Esophagus muscularis mucosa (tissue), 3 donors: ENCODE data around the gene SLC36A4.

Source experiments
- POLR2A ChIP-seq: fragments of 450-650 bp; IDR thresholded peaks from one replicate; pipeline ENCODE4 v1.6.1; 2017; ENCODE audit warnings: antibody characterized with exemption, moderate library complexity, mild to moderate bottlenecking, low read depth
- TF ChIP-seq, protein P1 (sequence below), 3 experiments: fragments of 200-600 bp in 2 of 3; fragments of 450-650 bp in 1 of 3; sonication (generic) in 2 of 3; IDR thresholded peaks; one replicate each; pipeline ENCODE4 v1.5.1; 2017 to 2019; ENCODE audit warnings: antibody characterized with exemption in 3 of 3, mild to moderate bottlenecking in 2 of 3, moderate library complexity in 1 of 3

GRCh38 chr11:93188726-93189125 is 9.1 kb downstream of the SLC36A4 start:
- TF ChIP-seq, protein P1, sequence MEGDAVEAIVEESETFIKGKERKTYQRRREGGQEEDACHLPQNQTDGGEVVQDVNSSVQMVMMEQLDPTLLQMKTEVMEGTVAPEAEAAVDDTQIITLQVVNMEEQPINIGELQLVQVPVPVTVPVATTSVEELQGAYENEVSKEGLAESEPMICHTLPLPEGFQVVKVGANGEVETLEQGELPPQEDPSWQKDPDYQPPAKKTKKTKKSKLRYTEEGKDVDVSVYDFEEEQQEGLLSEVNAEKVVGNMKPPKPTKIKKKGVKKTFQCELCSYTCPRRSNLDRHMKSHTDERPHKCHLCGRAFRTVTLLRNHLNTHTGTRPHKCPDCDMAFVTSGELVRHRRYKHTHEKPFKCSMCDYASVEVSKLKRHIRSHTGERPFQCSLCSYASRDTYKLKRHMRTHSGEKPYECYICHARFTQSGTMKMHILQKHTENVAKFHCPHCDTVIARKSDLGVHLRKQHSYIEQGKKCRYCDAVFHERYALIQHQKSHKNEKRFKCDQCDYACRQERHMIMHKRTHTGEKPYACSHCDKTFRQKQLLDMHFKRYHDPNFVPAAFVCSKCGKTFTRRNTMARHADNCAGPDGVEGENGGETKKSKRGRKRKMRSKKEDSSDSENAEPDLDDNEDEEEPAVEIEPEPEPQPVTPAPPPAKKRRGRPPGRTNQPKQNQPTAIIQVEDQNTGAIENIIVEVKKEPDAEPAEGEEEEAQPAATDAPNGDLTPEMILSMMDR (IDR thresholded peaks at IDR 0.05), result no peak
- no peak for TF ChIP-seq POLR2A
